ENCODE results near the gene LRRC37A3.
"Not testable (repeated sequence)": the region's sequence is repeated elsewhere in the genome, so short reads cannot be mapped to it uniquely, and the experiment has no call there.

The LRRC37A3 gene

DNA sequence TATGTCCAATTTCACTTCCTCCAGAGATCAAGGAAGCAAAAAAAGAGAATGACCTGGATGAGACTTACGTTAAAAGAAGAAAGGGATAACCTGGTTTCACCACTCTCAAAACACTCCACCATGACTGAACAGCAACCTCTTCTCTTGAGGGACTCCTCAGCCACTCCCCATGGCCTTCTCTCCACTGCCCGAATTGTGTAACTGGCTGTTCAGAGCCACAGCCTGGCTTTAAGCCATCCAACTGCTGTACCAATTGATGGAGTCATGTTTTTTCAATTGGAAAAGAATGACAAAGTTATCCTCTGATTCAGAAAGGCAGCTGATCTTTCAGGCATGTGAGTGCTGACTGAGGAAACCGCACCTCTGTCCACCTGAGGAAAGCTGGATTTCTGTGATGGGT lies 85.2 kb downstream of the LRRC37A3 start:
- DNase-seq (ENCODE audit: low spot score): not testable (repeated sequence)

DNA sequence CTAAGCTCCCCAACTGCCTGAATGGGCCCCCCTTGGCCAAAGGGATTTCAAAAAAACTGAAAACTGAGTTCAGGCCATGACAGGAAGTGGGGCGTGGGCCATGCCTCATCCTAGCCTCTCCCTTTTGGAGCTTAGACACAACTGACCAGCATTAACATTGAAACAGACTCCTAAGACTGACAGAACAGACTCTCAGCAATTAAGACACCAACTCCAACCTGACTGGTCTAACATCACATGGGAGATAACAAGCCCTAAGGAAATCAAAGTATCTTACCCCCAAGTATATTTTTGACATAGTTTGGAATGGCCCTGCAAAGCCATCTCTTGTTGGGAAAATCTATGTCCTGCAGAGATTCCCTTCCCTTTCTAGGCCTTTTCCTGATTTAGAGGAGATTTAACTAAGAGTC lies 88.6 kb downstream of the LRRC37A3 start:
- DNase-seq (ENCODE audit: low spot score): not testable (repeated sequence)

DNA sequence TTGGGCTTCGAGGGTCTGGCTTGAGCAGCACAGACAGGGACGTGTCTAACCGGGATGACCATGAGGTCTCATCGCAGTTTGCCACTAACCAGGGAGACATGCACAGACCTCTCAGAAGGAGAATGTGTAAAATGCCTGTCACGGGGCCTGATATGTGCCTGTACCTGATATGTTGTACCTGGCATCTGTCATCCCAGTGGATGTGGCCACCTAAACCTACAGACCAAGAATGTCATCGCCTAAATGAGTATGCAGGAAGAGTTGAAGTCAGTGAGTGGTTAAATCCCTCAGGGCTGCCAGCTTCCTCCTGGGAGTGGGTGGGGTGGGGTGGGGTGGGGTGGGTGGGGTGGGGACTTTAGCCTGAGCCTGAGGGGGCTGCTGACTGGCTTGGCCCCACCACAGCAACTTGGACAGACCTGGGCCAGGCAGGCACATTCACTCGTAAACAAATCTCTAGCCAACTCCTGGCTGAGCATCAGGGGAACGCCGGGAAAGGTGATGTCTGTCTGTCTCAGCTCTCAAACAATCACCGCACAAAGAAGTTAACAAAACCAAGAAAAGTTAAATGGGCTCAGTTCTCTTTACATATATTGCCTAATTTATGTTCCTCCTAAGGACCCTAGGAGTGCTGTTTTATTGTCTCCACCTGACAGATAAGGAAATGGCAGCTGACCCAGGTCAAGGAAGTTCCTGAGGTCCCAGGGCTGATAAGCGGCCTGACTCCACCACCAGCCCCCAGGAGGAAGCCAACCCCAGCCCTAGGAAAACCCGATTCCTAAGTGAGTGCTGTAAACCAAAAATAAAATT lies 89.3 kb downstream of the LRRC37A3 start:
- not testable (repeated sequence) for DNase-seq (ENCODE audit: low spot score)

GRCh38 chr17:64829068-64829467 lies 90.2 kb downstream of the LRRC37A3 start:
- DNase-seq (ENCODE audit: low spot score): not testable (repeated sequence)

DNA sequence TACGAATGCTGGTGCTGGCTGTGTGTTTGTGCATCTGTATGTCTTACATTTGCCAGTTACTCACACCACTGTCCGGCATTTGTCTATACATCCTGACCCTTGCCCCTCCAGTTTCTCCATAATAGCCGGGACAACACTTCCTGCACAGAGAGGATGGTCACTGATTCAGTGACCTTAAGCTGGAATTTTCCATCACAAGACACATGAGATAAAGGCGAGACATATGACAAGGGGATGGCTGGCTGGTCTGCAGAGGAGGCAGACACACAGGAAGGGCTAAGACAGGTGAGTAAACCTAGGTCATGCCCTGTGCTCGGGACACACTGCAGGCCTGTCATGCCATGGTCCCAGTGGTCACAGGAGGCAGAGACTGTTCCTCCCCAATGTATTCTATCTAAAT lies 100.4 kb downstream of the LRRC37A3 start:
- not testable (repeated sequence) for DNase-seq (ENCODE audit: low spot score)

GRCh38 chr17:64815833-64816198 lies 103.5 kb downstream of the LRRC37A3 start:
- DNase-seq (ENCODE audit: low spot score): not testable (repeated sequence)

- not testable (repeated sequence) for DNase-seq (ENCODE audit: low spot score)
These were observed 104.1 kb downstream of the LRRC37A3 start for GRCh38 chr17:64814993-64815832.

GRCh38 chr17:64808178-64808977 lies 110.9 kb downstream of the LRRC37A3 start:
- DNase-seq (ENCODE audit: low spot score): not testable (repeated sequence)
